ENCODE results near the gene CHN1.

GRCh38 chr2:174897286-174897685 lies 107.9 kb downstream of the CHN1 start:
- TF ChIP-seq POLR2A (IDR thresholded peaks at IDR 0.05; ENCODE audit: low read depth, low read length) = no peak
- TF ChIP-seq POLR2AphosphoS5 (IDR thresholded peaks at IDR 0.05; ENCODE audit: low read depth, low read length) = no peak
- TF ChIP-seq TAF1 (IDR thresholded peaks at IDR 0.05; ENCODE audit: low read depth, low read length) = no peak
- no peak for TF ChIP-seq SPI1 (IDR thresholded peaks at IDR 0.05; ENCODE audit: low read depth, low read length)
- no peak for TF ChIP-seq POU2F2 (IDR thresholded peaks at IDR 0.05; ENCODE audit: low read depth, low read length)
- TF ChIP-seq PAX5 (IDR thresholded peaks at IDR 0.05; ENCODE audit: insufficient read depth, low read length, severe bottlenecking) = no peak

Measured in GM12891 (cell line).